ENCODE measurements around the gene FMN2. TPM values are rescaled to one million over a fixed set of nuclear protein-coding genes. Genes with fewer than 3 reads are reported as not detected.

FMN2 gene
- total RNA-seq, 1 experiment from 2014 or later = not detected

DNA sequence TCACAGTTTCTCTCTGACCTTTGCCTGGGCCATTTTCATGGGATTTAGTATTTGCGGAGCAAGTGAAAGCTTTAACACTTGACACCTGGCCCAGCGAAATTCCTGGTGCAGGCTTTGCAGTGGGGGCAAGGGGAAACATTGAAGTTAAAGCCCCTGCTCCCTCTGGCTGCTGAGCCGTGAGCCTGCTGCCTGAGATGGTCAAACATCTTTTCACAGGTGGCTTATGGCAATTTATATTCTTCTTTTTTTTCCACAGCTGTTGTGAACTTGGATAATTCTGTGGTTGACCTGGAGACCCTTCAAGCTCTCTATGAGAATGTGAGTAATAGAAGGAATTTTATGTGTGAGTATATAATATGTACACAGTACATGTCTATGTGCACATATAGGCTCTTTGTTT lies 202.9 kb downstream of the FMN2 start:
- ChIA-PET POLR2A (ENCODE audit: unreplicated experiment) (no interaction called here), CTCF (no interaction called here)
- no peak overlapping the region for H3K4me3 ChIP-seq
- no peak overlapping the region for H2AFZ ChIP-seq
- H3K36me3 ChIP-seq (ENCODE audit: low read depth) = no peaks in the 10 kb centered on the region
- H4K20me1 ChIP-seq (ENCODE audit: insufficient read depth) = no peaks in the 10 kb centered on the region
- no peak overlapping the region for H3K4me2 ChIP-seq
- H3K9me3 ChIP-seq (ENCODE audit: insufficient read depth, low read depth) = no peaks in the 10 kb centered on the region
- intact Hi-C loops (cut with micrococcal nuclease; ENCODE audit: unreplicated experiment) = no loop called here
- no peaks in the 10 kb centered on the region for H3K27me3 ChIP-seq (ENCODE audit: insufficient read depth, low read depth)
- no peaks in the 10 kb centered on the region for H3F3A ChIP-seq (ENCODE audit: insufficient read depth, low read depth)
- H3K79me2 ChIP-seq (ENCODE audit: low read depth) = no peaks in the 10 kb centered on the region
- no peak for DNase-seq
- no peaks in the 10 kb centered on the region for H3K4me1 ChIP-seq (replicated peaks; ENCODE audit: insufficient read depth)
- H3K9me2 ChIP-seq (ENCODE audit: insufficient read depth) = no peaks in the 10 kb centered on the region
- TF ChIP-seq EZH2 (IDR thresholded peaks at IDR 0.05; ENCODE audit: low read depth) = no peak
- TF ChIP-seq, protein P1, sequence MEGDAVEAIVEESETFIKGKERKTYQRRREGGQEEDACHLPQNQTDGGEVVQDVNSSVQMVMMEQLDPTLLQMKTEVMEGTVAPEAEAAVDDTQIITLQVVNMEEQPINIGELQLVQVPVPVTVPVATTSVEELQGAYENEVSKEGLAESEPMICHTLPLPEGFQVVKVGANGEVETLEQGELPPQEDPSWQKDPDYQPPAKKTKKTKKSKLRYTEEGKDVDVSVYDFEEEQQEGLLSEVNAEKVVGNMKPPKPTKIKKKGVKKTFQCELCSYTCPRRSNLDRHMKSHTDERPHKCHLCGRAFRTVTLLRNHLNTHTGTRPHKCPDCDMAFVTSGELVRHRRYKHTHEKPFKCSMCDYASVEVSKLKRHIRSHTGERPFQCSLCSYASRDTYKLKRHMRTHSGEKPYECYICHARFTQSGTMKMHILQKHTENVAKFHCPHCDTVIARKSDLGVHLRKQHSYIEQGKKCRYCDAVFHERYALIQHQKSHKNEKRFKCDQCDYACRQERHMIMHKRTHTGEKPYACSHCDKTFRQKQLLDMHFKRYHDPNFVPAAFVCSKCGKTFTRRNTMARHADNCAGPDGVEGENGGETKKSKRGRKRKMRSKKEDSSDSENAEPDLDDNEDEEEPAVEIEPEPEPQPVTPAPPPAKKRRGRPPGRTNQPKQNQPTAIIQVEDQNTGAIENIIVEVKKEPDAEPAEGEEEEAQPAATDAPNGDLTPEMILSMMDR (conservative IDR thresholded peaks at IDR 0.05) = no peak
- BruUV-seq (replicated peaks) = no TSS peak
- no peak overlapping the region for H3K27ac ChIP-seq

DNA sequence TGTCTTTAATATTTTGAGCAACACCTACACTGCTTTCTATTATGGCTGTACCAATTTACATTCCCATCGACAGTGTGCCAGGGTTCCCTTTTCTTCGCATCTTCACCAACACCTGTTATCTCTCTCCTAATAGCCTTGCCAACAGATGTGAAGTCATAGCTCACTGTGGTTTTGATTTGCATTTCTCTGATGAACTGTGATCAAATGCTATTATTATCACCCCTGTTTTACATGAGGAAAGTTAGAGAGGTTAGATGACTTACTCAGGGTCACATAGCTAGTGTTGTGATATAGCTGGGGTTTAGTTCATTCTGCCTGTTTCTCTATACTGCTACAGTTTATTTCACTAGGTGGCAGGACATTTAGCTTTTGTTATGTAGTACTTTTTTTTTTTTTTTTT lies 204.1 kb downstream of the FMN2 start:
- no peak overlapping the region for H2AFZ ChIP-seq
- H3K27me3 ChIP-seq (ENCODE audit: insufficient read depth, low read depth) = no peaks in the 10 kb centered on the region
- CTCF ChIA-PET = interaction anchor here (0.6 kb wide), 1 partner anchor 159 kb away, joined by 3 read pairs; no protein-coding TSS in a partner anchor
- H4K20me1 ChIP-seq (ENCODE audit: insufficient read depth) = no peaks in the 10 kb centered on the region
- no peaks in the 10 kb centered on the region for H3K79me2 ChIP-seq (ENCODE audit: low read depth)
- H3K27ac ChIP-seq = no peak overlapping the region
- H3K4me1 ChIP-seq (replicated peaks; ENCODE audit: insufficient read depth) = no peaks in the 10 kb centered on the region
- POLR2A ChIA-PET (ENCODE audit: unreplicated experiment) = no interaction called here
- H3K36me3 ChIP-seq (ENCODE audit: low read depth) = no peaks in the 10 kb centered on the region
- no peaks in the 10 kb centered on the region for H3K9me2 ChIP-seq (ENCODE audit: insufficient read depth)
- TF ChIP-seq EZH2 (IDR thresholded peaks at IDR 0.05; ENCODE audit: low read depth) = no peak
- TF ChIP-seq, protein P1 (conservative IDR thresholded peaks at IDR 0.05) = no peak
- intact Hi-C loops (cut with micrococcal nuclease; ENCODE audit: unreplicated experiment) = no loop called here
- H3K4me3 ChIP-seq = no peak overlapping the region
- no TSS peak for BruUV-seq (replicated peaks)
- H3F3A ChIP-seq (ENCODE audit: insufficient read depth, low read depth) = no peaks in the 10 kb centered on the region
- no peak for DNase-seq
- H3K9me3 ChIP-seq (ENCODE audit: insufficient read depth, low read depth) = no peaks in the 10 kb centered on the region
- H3K4me2 ChIP-seq = no peak overlapping the region

DNA sequence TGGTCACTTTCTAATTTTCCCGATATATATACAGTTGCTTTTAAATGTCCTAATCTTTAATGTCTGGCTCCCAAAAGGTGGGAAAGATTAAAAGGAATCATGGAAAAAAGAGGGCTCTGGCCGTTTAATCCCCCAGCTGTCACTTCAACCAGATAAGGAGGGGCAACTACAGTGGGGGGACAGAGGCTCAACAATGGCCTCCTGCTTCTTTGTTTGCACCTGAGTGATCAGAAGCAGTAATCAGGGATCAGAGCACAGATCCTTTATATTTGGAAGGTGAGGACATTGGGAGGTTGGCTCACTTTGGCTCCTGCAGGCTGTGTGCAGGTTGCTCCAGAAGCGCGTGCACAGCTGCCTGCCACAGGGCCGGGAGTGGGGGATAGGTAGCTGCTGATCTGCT lies 212.8 kb downstream of the FMN2 start:
- H3K27ac ChIP-seq = no peak overlapping the region
- H2AFZ ChIP-seq = no peak overlapping the region
- no peak overlapping the region for H3K4me2 ChIP-seq
- BruUV-seq (replicated peaks) = no TSS peak
- no peaks in the 10 kb centered on the region for H3K9me3 ChIP-seq (ENCODE audit: insufficient read depth, low read depth)
- no peaks in the 10 kb centered on the region for H4K20me1 ChIP-seq (ENCODE audit: insufficient read depth)
- no peaks in the 10 kb centered on the region; the same call in 1 of the 2 replicates for H3K9me2 ChIP-seq (ENCODE audit: insufficient read depth)
- H3F3A ChIP-seq (ENCODE audit: insufficient read depth, low read depth) = no peaks in the 10 kb centered on the region
- no peaks in the 10 kb centered on the region for H3K36me3 ChIP-seq (ENCODE audit: low read depth)
- ChIA-PET CTCF (no interaction called here), POLR2A (ENCODE audit: unreplicated experiment) (no interaction called here)
- DNase-seq = no peak
- TF ChIP-seq, protein P1 (conservative IDR thresholded peaks at IDR 0.05) = no peak
- TF ChIP-seq EZH2 (IDR thresholded peaks at IDR 0.05; ENCODE audit: low read depth) = no peak
- intact Hi-C loops (cut with micrococcal nuclease; ENCODE audit: unreplicated experiment) = no loop called here
- H3K79me2 ChIP-seq (ENCODE audit: low read depth) = no peaks in the 10 kb centered on the region
- no peaks in the 10 kb centered on the region for H3K4me1 ChIP-seq (replicated peaks; ENCODE audit: insufficient read depth)
- H3K4me3 ChIP-seq = no peak overlapping the region
- H3K27me3 ChIP-seq (ENCODE audit: insufficient read depth, low read depth) = no peaks in the 10 kb centered on the region
